Heart left ventricle (tissue), 13 donors: ENCODE data around the gene NFIC.

Experiments
- CTCF ChIP-seq, 12 donors: fragments of 200-600 bp; sonication (generic) in 4 of 12; IDR thresholded peaks; one replicate each; pipeline versions ENCODE4 v1.5.0 to v1.8.0; 2018 to 2022; ENCODE audit warnings: antibody characterized with exemption in 12 of 12, mild to moderate bottlenecking in 5 of 12
- POLR2A ChIP-seq, 2 donors: fragments of 450-650 bp; IDR thresholded peaks; one replicate each; pipeline ENCODE4 v1.6.1; 2017; ENCODE audit warnings: antibody characterized with exemption in 2 of 2, mild to moderate bottlenecking in 2 of 2, moderate library complexity in 2 of 2
- donor health status: ischemic (EF 13 %, LVEDD 7.1; RV severe dilation, severe dysfunction).
- donor health status: DM: no; HTN: yes; CAD: no.
- donor health status: DM: no; HTN: no; CAD: no.
- donor health status: ischemic (EF 25% LVEDD 6.9; RV normal size, moderate dysfunction).
- donor health status: ischemic (EF 25% LVEDD 5.7; RV mildly dilated, moderate dysfunction).
- donor health status: ischemic (EF 35%, LVEDD 5.7; RV mildly dilated, moderate dysfunction).
- donor health status: nonischemic (EF 11% LVEDD 7.7; RV severe dilation, severe dysfunction).
- donor health status: DM: yes; HTN: yes; CAD: no.
- donor health status: PGD.
- donor health status: ischemic (EF 29% LVEDD 5.4; RV normal size, mild dysfunction).
- donor health status: nonischemic (EF 23%, LVEDD 6.1; RV moderate dilation, normal function).

- TF ChIP-seq CTCF (IDR thresholded peaks at IDR 0.05) (no peak), POLR2A (IDR thresholded peaks at IDR 0.05) (no peak)
Measured at GRCh38 chr19:3359919-3360420, 6.4 kb upstream of the NFIC start.
